Right forelimb (tissue), 1 donor: ENCODE results near the gene SHISA6.

Source experiments
- DNase-seq: peaks from one replicate; pipeline ENCODE4 v3.0.0-alpha.2; 2018

SHISA6 gene

DNA sequence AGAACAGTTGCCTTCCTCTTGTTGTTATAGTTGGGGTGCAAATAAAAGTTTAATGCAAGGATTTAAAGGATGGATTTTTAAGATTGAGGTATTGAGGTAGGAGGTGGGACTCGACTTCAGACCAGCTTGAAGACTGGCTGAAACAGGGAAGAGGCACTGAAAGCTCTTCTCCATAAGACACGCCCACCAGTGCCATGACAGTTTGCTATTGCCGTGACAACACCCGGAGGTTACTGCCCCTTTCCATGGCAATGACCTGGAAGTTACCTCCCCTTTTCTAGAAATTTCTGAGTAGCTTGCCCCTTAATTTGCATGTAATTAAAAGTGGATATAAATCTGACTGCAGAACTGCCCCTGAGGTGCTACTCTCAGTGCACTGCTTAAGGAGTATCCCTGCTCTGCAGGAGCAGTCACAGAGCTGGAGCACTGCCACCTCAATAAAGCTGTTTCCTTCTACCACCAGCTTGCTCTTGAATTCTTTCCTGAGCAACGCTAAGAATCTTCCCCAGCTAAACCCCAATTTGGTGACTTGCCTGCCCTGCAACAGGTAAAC is 122.6 kb downstream of the SHISA6 start:
- no peak for DNase-seq

DNA sequence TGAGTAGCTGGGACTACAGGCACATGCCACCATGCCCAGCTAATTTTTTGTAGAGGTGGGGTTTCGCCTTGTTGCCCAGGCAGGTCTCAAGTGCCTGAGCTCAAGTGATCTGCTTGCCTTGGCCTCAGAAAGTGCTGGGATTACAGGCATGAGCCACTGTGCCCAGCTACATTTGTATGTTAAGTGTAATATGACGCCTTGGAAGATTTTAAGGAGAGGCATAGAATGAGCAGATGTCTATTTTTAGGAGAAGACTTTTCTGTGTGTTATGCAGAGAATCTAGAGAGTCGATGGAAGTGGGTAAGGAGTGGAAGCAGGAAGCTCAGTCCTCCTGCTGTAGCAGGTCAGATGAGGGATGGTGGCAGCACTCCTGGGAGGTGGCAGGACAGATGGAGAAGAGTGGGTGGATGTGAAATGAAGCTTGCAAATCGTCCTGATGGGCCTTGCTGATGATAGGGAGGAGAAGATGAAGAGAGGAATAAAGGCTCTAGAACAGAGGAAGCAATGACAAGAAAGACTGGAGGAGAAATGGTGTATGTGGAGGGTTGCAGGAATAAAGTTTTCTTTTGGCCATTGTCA is 125.3 kb downstream of the SHISA6 start:
- DNase-seq = no peak

DNA sequence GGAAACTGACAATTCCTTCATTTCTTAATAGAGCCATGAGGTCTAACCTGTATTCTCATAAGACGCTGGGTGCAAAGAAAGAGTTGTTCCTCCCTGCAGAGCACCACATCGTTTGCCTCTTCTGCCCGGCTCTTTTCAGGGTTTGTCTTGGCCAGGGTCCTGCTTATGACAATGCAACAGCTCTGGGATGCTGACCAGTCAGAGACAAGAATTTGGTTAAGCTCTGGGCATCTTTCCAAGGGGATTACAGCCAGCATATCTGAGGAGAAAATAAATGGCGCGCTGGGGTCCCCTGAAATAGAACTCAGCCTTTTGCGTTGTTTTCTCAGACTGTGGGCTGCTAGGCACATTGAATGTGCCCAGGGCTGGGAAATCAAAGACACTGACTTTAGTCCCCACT is 128.6 kb downstream of the SHISA6 start:
- DNase-seq = no peak

DNA sequence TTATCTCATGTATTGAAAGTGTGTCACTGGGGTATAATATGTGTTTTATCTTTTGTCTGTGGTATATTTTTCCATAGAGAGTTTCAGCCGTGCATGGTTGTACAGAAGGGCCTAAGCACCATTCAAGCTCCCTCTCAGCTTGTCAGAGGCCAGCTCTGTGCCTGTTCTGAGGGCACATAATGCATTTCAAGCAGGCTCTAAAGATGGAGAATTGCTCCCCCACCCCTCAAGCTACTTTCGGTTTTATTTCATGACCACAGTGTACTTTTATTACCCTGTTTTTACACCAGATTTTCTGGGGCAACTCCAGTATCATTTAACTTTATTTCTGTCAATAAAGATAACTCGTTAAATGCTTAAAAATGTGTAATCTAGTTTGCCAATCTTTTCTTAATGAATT is 131.7 kb downstream of the SHISA6 start:
- DNase-seq = no peak

DNA sequence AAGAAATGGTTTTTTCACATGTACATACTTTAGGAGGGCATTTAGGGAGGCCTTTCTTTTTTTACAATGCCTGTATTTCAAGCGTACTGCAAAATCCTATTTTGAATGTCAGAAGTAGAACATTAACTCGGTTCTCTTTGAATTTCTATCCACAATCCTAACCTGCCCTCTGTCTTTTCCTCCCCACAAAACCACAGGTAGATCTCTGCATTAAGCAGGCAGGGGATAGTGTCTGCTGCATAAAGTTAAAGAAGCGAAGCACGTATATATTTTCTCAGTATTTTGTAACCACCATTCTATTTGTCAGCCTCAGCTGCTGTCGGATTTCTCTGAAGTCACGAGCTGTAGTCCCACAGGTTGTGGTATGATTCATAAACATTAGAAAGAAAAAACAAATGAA is 137.5 kb downstream of the SHISA6 start:
- DNase-seq = no peak

DNA sequence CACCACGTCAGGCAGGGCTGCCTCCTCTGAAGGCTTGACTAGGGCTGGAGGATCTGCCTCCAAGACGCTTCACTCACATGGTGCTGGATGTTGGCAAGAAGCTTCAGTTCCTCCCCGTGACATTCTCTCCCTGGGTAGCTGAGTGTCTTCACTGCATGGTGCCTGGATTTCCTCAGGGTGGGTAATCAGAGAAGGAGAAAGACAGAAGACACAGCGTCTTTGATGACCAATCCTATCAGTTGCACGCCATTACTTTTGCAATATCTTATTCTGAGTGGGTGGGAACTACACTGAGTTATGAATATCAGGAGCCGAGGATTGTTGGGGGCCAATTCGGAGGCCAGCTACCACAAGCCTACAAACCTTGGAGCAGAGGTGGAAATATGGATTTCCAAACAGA is 139.7 kb downstream of the SHISA6 start:
- DNase-seq = no peak

DNA sequence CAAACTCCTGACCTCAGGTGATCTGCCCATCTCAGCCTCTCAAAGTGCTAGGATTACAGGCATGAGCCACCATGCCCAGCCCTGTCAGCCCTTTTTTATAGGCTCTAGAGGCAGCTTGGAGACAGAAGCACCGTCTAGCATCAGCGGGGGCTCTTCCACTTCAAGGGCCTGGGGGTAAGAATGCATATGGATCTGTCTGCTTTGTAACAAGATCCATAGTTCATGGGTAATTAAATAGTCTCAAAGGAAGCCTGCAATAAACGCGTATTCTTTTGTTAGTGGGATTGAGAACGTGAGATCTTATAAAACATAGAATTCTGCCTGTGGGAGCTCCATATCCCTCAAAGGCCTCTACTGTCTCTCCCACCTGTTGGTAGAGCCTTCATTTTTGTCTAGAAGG is 142.1 kb downstream of the SHISA6 start:
- no peak for DNase-seq

DNA sequence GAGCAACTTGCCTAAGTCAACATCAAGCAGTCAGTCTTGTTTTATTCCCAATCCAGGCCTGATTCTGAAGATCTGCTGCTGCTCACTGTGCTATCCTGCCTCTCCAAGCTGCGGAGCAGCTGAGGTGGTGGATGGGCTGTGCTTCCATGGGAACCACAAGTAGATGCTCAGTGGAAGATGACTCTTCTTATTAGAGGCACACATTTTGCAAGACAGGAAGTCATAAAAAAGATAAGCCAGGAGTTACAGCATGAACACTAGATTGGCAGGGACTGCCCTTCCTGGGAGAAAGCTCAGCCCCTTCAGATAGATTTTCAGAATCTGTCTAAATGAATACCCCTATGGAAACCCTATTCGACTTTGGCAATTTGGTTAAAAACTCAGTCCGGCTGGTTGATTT is 143.1 kb downstream of the SHISA6 start:
- DNase-seq = no peak

DNA sequence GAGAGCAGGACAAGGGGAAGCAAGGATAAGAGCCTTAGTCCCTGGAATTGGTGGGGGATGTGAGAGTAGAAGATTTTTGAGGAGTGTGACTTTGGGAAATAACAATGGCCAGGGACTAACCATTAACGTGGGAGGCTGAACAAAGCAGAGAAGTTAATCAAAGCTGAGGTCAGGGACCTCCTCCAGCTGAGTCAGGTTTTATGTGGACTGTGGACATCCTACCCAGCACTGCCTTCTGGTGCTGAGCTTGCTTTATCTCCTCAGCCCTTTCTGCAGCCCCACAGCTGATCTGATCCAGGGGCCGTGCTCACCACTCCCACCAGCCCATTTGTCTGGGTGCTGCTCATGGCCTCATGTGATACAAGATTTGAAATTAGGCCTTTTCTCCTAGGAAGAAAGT is 146.6 kb downstream of the SHISA6 start:
- no peak for DNase-seq

DNA sequence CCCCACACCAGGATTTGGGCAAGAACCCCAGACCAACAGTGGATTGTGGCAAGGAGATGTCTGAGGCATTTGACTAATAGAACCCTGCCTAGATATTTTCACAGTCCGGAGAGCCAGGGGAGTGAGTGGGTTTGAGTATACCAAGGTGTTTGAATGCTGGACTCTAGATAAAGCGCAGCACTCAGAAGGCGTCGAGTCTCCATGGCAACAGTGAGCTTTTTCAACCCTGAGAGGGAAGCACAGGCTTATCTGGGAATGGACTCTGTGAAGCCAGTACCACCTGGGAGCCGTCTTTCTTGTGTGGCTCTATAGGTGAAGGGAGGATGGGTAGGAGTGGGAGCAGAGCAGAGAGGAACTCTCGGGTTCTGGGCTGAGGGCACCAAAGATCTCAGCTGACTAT is 147.0 kb downstream of the SHISA6 start:
- no peak for DNase-seq

DNA sequence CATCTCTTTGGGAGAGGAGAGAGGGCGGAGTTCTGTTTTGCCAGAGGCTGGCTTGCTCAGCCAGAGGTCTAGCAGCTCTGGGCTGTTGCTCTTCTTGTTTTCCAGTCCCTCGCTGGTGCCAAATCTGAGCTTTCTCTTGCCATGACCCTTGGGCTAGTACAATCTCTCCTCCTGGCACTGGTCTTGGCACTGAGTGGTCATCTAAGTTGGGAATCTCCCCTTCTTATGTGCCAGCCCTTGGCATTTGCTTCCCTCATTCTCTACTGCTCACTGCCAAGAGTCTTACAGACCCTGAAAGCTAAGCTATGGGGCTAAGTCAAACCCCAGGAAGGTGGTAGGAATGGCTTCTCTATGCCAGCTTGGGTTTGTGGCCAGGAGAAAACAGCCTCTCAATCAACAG is 148.6 kb downstream of the SHISA6 start:
- no peak for DNase-seq

DNA sequence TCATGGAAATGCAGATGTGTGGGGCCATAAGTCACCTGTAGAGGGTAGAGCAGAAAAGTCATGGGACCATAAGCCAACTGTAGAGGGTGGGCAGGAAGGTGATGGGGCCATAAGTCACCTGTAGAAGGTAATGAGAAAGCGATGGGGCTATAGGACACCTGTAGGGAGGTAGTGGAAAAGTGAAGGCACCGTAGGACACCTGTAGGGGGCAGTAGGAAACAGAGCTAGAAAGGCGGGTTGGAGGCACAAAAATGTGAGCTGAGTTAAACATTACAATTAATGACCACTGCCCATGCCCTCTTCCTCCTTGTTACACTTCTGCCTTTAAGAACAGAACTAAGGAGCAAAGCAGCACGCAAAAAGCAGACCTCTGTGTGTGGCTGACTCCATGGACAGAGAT is 150.1 kb downstream of the SHISA6 start:
- DNase-seq = no peak

DNA sequence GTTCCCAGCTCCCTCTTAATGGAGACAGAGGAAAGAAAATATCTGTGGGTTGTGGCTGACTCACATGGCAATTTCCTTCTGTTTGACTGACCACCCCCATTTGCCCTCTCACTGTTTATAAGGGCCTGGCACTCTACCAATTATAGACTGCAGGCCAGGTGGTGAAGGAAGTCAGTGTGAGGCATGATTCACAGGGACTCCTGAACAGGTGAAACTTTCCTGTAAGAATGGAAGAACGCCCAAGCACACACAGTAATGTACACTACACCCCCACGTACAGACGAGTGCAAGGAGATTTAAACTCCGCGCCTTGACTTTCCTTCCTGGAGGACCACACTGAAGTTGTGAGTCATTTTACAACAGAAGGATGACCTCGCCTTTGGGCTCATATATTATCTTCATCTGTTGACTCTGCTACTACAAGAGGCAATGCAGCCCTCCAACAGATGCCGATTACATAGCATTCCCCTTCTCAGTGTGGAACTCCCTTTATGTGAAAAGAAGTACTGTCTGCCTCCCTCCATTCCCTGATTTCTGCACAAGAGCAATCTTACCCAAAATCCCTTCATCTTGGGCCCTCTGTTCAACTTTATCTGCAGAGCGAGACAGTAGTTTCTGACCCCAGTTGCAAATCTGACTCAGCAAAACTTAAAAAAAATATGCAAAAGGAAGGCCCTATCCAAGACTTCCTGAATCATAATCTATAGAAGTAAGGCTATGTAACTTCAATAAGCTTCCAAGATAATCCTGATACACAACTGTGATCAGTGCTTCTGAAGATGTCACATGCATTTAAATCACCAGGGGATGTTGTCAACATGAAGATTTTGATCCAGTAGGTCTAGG is 163.6 kb downstream of the SHISA6 start:
- no peak for DNase-seq

DNA sequence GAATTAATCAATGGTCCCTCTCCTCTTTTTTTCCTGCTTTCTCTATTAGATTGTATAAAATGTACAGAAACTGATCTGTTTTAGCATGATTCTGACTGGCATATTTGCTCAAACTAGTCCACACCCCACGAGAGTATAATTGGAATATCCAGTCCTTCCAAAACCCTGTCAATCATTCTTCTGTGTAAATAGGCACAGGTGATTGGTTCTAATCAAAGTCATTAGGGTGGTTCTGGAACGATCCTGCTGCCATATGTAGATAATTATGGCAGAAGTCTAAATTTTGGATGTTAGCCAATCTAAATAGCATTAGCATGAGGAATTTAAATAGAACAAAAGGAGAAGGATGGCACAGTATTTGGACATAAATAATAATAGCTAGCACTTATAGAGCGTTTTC is 165.7 kb downstream of the SHISA6 start:
- no peak for DNase-seq

DNA sequence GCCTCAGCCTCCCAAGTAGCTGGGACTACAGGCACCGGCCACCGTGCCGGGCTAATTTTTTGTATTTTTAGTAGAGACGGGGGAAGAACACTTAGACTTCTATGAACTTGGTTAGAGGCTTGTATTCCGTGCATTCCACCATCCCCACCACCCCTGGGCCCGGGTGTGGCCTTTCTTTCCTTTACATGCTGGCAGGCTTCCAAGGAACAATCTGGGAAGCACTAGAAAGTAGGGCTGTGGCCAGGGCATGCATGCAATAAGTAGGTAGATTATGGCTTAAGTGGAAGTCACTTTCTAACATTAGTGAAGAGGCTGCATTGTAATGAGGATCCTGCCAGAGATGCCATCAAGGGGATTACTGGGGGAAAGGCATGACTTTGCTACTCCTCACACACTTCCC is 171.6 kb downstream of the SHISA6 start:
- no peak for DNase-seq

DNA sequence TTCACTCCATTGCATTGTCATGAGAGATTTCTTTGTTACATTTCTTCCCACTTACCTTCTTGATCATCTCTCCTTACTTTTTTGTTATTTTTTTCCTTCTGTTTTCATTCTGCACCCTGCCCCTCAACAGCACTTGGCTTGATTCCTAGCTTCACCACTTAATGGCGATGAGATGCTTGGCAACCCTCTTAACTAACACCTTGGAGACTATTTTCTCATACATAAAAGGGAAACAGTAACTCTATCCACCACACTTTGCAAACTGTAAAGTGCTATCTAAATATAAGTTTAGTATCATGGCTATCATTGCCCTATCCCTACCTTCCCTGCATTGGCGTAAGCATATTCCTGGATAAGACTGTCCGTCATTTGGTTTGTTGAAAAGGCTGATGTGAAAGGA is 177.3 kb downstream of the SHISA6 start:
- no peak for DNase-seq

DNA sequence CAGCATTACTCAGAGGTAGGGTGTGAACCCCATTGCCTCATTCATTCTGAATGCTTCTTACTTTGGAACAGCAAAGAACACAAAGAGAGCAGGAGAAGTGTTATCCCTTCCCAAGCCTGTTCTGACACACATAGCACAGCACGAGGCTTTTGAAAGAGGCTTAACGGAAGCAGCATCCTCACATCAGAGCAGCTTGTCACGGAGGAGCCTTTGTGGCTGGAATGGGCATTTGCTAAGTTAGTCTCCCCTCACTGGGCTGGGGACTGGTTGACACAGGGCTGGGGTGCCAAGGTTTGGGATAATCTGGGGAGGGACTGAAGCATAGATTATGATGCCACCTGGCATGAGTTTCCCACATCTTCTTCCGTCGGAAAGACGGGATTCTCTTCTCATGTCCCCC is 189.7 kb downstream of the SHISA6 start:
- DNase-seq = no peak

DNA sequence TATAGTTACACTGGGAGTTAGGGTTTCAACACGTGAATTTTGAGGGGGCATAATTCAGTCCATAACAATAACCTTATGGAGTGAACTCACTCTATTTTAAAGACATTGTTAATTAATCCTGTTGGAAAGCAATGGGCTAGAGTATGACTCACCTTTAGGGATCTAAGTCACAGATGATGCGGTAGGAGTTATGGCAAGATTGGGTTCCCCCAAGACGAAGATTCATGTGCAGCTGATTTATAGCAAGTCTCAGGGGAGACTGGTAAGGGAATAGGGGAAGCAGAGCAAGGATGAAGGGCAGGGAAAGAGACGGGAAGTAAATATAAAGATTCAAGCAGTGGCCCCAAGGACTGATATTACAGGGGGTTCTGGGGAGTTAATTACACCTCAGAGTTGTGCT is 197.7 kb downstream of the SHISA6 start:
- no peak for DNase-seq

DNA sequence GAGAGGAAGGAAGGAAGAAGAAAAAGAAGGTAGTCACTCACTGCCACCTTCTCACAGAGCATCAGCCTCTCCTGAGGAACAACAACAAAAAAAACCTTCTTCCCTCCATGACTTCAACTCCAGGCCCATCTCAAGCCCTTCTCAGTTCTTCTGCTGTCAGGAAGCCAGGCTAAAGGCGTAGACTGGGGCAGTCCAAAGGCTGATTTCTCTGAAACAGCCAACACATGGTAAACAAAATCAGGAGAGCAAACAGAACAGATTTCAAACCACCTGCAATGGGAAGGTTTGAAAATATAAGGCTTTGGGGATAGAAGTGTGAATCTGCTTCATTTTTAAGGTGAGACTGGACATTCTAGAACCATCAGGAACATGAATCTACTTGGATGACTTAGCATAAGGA is 200.0 kb downstream of the SHISA6 start:
- DNase-seq = no peak

DNA sequence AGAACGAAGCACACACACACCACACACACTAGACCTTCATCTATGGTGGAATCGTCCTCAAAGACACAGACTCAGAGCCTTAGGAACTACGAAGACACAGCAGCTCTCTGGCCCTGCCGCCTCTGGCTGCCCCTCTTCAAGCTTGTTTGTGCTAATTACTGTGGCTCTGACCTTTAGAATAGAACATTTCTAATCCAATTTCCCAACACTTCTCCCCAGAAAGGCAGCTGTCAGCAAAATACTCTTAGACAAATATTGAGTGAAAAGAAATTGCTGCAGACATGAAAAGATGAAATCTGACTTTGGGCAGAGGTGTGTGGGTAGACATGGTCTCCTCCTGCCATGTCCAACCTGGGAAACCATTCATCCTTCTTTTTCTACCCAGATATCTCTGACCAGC is 205.3 kb downstream of the SHISA6 start:
- no peak for DNase-seq

DNA sequence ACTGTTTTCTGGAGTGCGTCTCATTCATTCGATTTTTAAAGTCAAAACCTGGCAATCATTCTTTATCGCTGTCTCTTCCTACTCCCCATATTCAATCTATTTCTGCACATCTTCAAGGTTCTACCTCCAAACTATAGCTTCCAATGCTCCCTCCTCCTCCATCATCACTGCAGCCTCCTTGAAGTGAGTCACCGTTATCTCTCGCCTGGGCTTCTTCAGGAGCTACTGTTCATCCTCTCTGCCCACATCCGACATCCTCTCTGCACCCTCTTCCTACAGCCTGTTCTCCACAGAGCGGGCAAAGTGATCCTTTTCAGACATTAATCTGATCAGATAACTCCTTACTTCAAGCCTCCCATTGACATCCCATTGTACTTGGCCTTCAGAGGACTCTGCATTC is 213.1 kb downstream of the SHISA6 start:
- DNase-seq = no peak

DNA sequence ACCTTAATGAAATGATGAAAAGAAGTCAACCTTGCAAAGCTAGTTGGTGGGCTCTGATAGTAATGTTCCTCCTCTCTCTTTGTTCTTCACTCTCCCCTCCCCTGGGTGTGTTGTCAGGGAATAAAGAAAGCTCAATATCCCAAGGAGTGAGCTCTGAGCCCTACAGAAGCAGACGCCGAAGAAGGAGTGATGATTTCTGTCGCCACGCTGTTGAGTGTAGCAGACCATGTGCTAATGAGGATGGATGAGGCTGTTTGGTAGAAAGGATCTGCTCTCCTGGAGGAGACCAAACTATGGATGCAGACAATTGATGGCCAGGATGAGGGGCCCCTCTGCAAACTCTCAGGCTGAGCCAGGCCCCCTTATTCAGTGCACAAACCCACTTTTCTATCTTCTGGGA is 217.3 kb downstream of the SHISA6 start:
- no peak for DNase-seq

DNA sequence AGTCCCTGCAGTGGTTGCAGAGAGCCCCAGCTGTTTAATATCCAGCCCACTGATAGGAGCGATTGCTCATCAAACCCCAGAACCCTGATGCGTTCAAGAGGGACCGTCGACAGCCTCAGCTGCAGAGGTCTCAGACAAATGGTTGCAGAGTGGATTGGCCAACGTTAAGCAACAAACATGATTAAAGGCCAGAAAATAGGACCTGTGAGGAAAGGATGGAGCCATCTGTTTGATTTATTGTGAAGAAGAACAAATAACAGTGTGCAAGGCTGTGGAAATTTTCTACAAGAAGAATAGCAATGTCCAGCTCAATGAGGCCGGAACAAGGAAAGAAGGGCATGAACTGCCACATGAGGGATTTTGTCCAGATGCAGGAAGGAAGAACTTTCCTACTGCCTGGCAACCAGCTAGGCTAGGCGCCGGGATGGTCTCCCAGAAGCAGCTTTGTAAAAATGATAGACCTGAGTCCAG is 218.9 kb downstream of the SHISA6 start:
- DNase-seq = no peak

DNA sequence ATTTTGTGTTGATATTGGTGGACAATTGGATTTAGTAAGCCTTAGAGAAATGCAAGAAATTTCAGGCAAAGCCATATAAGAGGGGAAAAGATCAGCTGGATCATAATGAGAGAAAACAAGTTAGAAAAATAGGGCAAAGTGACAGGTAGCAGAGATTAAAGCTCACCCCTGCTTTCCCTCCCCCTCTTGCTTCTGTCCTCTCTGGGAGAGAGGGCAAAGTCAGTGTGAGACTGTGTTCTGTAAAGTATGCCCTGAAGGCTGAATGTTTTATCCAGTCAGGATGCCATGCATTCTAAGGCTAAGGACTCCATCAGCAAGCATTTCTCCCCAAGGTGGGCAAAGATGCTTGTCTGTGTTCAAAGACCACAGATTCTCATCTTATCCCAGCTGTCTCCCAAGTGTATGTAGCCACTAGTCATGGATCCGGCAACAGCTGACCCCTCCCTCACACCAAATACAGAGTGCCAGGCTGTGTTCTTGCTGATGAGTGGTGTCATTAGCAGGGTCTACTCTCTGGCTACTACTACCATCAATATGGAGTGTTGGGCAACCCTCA is 221.1 kb downstream of the SHISA6 start:
- no peak for DNase-seq
